HepG2 (cell line): Measurements from ENCODE around the gene PPP1R14D. TPM values are rescaled to one million over a fixed set of nuclear protein-coding genes. Genes with fewer than 3 reads are reported as not detected.

ENCODE experiments used
- ATAC-seq: fragments of 200-7000 bp; cut with Tn5 transposase; 3 replicates; pipeline ENCODE4 v1.9.1; 2020; ENCODE audit warnings: mild to moderate bottlenecking, moderate library complexity
- BruUV-seq: library from RNA; stranded (reverse); fragments of 400-500 nt; replicated peaks from 2 replicates; lab custom pipeline; 2021; lab: Mats Ljungman, UMichigan
- CTCF ChIA-PET: fragments of 300-600 bp; formaldehyde crosslinking; extraction: SDS; loops from one replicate; lab custom pipeline; 2021; ENCODE audit warnings: low total read pairs, inconsistent platforms, low intra/inter-chr PET ratio; lab: Yijun Ruan, JAX
- POLR2A ChIA-PET: fragments of 350-600 bp; sonication (Branson Sonifier 250); formaldehyde crosslinking; loops from one replicate; lab custom pipeline; 2020; ENCODE audit warnings: antibody characterized with exemption, inconsistent platforms; lab: Yijun Ruan, JAX
- DNase-seq: peaks from one replicate; pipeline ENCODE4 v3.0.0-alpha.2; 2015; ENCODE audit warnings: low spot score
- FAIRE-seq: peaks from 3 replicates; lab custom pipeline; 2011; peaks lifted over from hg19 to GRCh38; lab: Jason Lieb, UNC
- H2AFZ ChIP-seq: one replicate; pipeline ENCODE4 v1.6.1; 2011; ENCODE audit warnings: low read length, inconsistent platforms
- H3K27ac ChIP-seq: fragments of 300-600 bp; 3 replicates; pipeline ENCODE4 v1.8.0; 2011; ENCODE audit warnings: mixed run types, mild to moderate bottlenecking, mixed read lengths, low read length, inconsistent platforms; ENCODE audit not compliant: insufficient read depth; ENCODE audit errors: extremely low read length
- H3K27me3 ChIP-seq, 2 experiments: fragments of 200-600 bp in 1 of 2; 2 replicates in 1 of 2; 3 replicates in 1 of 2; pipeline versions ENCODE4 v1.6.0 to v1.8.0; 2011; ENCODE audit warnings: low read length in 2 of 2, mild to moderate bottlenecking in 2 of 2, moderate library complexity in 2 of 2, inconsistent platforms in 1 of 2; ENCODE audit not compliant: insufficient read depth in 2 of 2, control insufficient read depth in 1 of 2
- H3K36me3 ChIP-seq, 2 experiments: fragments of 200-600 bp in 1 of 2; replicated peaks in 1 of 2; 2 replicates in 1 of 2; 3 replicates in 1 of 2; pipeline versions ENCODE4 v1.5.1 to v1.8.0; 2011; ENCODE audit warnings: low read length in 2 of 2, inconsistent platforms in 1 of 2; ENCODE audit not compliant: insufficient read depth in 2 of 2, control insufficient read depth in 1 of 2
- H3K4me1 ChIP-seq: 2 replicates; pipeline ENCODE4 v1.5.1; 2012; ENCODE audit warnings: low read length, inconsistent platforms; ENCODE audit not compliant: insufficient read depth
- H3K4me2 ChIP-seq: 2 replicates; pipeline ENCODE4 v1.6.0; 2011; ENCODE audit warnings: low read depth, low read length, inconsistent platforms
- H3K4me3 ChIP-seq, 3 experiments: fragments of 200-600 bp in 1 of 3; sonication (generic), shearing (Covaris generic) in 1 of 3; replicated peaks in 1 of 3; 2 replicates each; pipeline ENCODE4 v1.5.1; 2011 to 2016; ENCODE audit warnings: low read length in 3 of 3, inconsistent platforms in 2 of 3, low read depth in 2 of 3, mild to moderate bottlenecking in 2 of 3, control low read depth in 1 of 3, mixed read lengths in 1 of 3; ENCODE audit not compliant: insufficient read depth in 1 of 3
- H3K79me2 ChIP-seq: one replicate; pipeline ENCODE4 v1.6.1; 2011; ENCODE audit warnings: low read length, inconsistent platforms; ENCODE audit not compliant: insufficient read depth
- H3K9ac ChIP-seq: 2 replicates; pipeline ENCODE4 v1.6.0; 2011; ENCODE audit warnings: mild to moderate bottlenecking, low read depth, low read length, inconsistent platforms; ENCODE audit not compliant: insufficient read depth
- H3K9me3 ChIP-seq: 2 replicates; pipeline ENCODE4 v1.5.1; 2012; ENCODE audit warnings: mild to moderate bottlenecking, low read length
- H4K20me1 ChIP-seq: 2 replicates; pipeline ENCODE4 v1.6.0; 2011; ENCODE audit warnings: inconsistent platforms, mild to moderate bottlenecking, low read length, moderate library complexity; ENCODE audit not compliant: insufficient read depth
- ARHGAP35 ChIP-seq: sonication (generic); formaldehyde crosslinking; IDR thresholded peaks from 2 replicates; pipeline ENCODE4 v1.9.0; 2022; ENCODE audit warnings: mild to moderate bottlenecking, inconsistent platforms, moderate library complexity, missing genetic modification reagents, borderline replicate concordance
- CBX2 ChIP-seq, 2 experiments: fragments of 200-600 bp in 1 of 2; sonication (generic); formaldehyde crosslinking in 1 of 2; IDR thresholded peaks; 2 replicates each; pipeline versions ENCODE4 v1.7.0 to v1.8.1; 2018 to 2022; ENCODE audit warnings: low read depth in 2 of 2, low read length in 1 of 2, mild to moderate bottlenecking in 1 of 2, missing genetic modification reagents in 1 of 2
- GATA4 ChIP-seq: sonication (generic); IDR thresholded peaks from 2 replicates; pipeline ENCODE4 v1.6.1; 2016; ENCODE audit warnings: antibody characterized with exemption, low read depth, borderline replicate concordance
- KMT2A ChIP-seq: sonication (generic); formaldehyde crosslinking; IDR thresholded peaks from 2 replicates; pipeline ENCODE4 v1.4.0; 2020; ENCODE audit warnings: missing genetic modification reagents
- RBFOX2 ChIP-seq: fragments of 200-400 bp; formaldehyde crosslinking; IDR thresholded peaks from 2 replicates; pipeline ENCODE4 v1.6.1; 2017; ENCODE audit warnings: low read depth, mild to moderate bottlenecking, low read length
- RXRA ChIP-seq: sonication (generic); formaldehyde crosslinking; IDR thresholded peaks from 2 replicates; pipeline ENCODE4 v1.5.1; 2020; ENCODE audit warnings: missing genetic modification reagents
- SRF ChIP-seq: IDR thresholded peaks from 2 replicates; pipeline ENCODE4 v1.6.1; 2011; ENCODE audit warnings: mild to moderate bottlenecking, low read depth, low read length, moderate library complexity
- ZKSCAN5 ChIP-seq: sonication (generic); formaldehyde crosslinking; IDR thresholded peaks from 2 replicates; pipeline ENCODE4 v1.5.1; 2020; ENCODE audit warnings: mild to moderate bottlenecking, missing genetic modification reagents
- ZNF337 ChIP-seq: sonication (generic); formaldehyde crosslinking; IDR thresholded peaks from 2 replicates; pipeline ENCODE4 v1.5.1; 2020; ENCODE audit warnings: missing genetic modification reagents, low read depth, mild to moderate bottlenecking, borderline replicate concordance
- ZNF552 ChIP-seq: sonication (generic); formaldehyde crosslinking; IDR thresholded peaks from 2 replicates; pipeline ENCODE4 v1.9.0; 2022; ENCODE audit warnings: missing genetic modification reagents, mild to moderate bottlenecking, borderline replicate concordance
- WGBS: methylation state at CpG from one replicate; pipeline ENCODE4 v1.1.6; 2017; ENCODE audit warnings: low lambda C conversion rate; 5-methylcytosine and 5-hydroxymethylcytosine counted together
- in situ Hi-C: cut with HindIII; loops from 2 replicates; pipeline ENCODE4 v1.10.0; 2017; ENCODE audit warnings: low pct_unique_long_range_greater_than_20kb; ENCODE audit not compliant: extremely low pct_ligation_motif_present
- intact Hi-C: fragments of 100-400 bp; cut with micrococcal nuclease; formaldehyde crosslinking; loops from one replicate; pipeline ENCODE4 v1.10.0; 2022; ENCODE audit not compliant: unreplicated experiment
- polyA plus RNA-seq, 8 experiments: library from polyadenylated mRNA; depleted of rRNA in 3 of 8; stranded (reverse) in 7 of 8; unstranded in 1 of 8; fragments of >200 nt; fragmentation: Illumina TruSeq in 4 of 8; extraction: Trizol in 4 of 8; gene quantifications; 2 replicates each; pipeline versions ENCODE4 v1.2.1 to v1.2.3, GENCODE V29; 2011 to 2016; ENCODE audit warnings: low read depth in 4 of 8, missing spikeins in 1 of 8, mixed read lengths in 1 of 8; ENCODE audit not compliant: insufficient read depth in 1 of 8
- total RNA-seq, 5 experiments: library from RNA; depleted of rRNA; stranded (reverse); fragments of >200 nt; fragmentation: Illumina TruSeq; extraction: Trizol; gene quantifications; 2 replicates each; pipeline ENCODE4 v1.2.3, GENCODE V29; 2016; ENCODE audit warnings: low read depth in 1 of 5
- TF ChIP-seq, protein P1 (sequence below): sonication (generic); formaldehyde crosslinking; IDR thresholded peaks from 2 replicates; pipeline ENCODE4 v1.8.0; 2023; ENCODE audit warnings: mild to moderate bottlenecking, missing genetic modification reagents

PPP1R14D gene
- total and polyA plus RNA-seq, 2 of the 13 experiments (the other 11 are each of a cell fraction or from before 2014, with no cell fraction given) = 0.53 to 0.55 TPM

DNA sequence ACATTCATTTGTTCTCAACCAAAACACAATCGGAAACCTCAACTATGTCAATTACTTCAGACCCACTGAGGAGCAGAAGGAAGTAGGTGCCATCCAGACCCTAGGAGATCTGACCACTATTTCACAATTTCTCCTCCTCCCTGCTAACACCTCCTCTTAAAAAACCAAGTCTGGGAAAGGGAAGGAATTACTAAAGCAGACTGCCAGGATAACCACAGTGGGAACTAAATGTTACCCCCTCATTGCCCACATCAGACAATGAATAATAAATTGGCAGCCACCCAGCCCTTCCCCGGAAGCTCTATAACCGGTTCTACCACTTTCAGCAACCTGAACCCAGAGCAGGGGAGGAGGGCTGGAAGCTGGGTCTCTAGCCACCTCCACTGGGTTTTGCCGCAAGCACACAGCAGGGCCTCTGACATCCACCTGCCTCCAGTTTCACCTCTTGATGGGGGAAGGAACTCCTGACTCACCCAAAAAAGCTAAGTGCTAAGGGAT is 41.1 kb downstream of the PPP1R14D start:
- ChIA-PET CTCF (no interaction called here), POLR2A (interaction anchor here (0.6 kb wide), 1 partner anchor 336 kb away, joined by 3 read pairs; no protein-coding TSS in a partner anchor)
- TF ChIP-seq GATA4 (no peak), KMT2A (CRISPR knock-in tag) (no peak), ZNF337 (no peak), ZKSCAN5 (no peak), RBFOX2 (no peak), RXRA (CRISPR knock-in tag) (no peak), ARHGAP35 (no peak), CBX2 (IDR thresholded peaks at IDR 0.05; ENCODE audit: low read depth, low read length) (no peak), CBX2 (CRISPR knock-in tag; IDR thresholded peaks at IDR 0.05; ENCODE audit: low read depth) (no peak), SRF (no peak), ZNF552 (no peak)
- TF ChIP-seq, protein P1, sequence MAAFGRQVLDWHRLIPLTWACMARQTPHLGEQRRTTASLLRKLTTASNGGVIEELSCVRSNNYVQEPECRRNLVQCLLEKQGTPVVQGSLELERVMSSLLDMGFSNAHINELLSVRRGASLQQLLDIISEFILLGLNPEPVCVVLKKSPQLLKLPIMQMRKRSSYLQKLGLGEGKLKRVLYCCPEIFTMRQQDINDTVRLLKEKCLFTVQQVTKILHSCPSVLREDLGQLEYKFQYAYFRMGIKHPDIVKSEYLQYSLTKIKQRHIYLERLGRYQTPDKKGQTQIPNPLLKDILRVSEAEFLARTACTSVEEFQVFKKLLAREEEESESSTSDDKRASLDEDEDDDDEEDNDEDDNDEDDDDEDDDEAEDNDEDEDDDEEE (CRISPR knock-in tag) = no peak
- H4K20me1 ChIP-seq = no peaks in the 10 kb centered on the region; the same call in 1 of the 2 replicates
- no peak for FAIRE-seq
- WGBS = 95% methylated on average over 4 of the region's 4 CpGs
- no peaks in the 10 kb centered on the region for H3K9me3 ChIP-seq
- H3K4me3 ChIP-seq = no peak overlapping the region
- H3K27ac ChIP-seq = no peak overlapping the region
- H2AFZ ChIP-seq = no peak overlapping the region
- peaks cover 12% of the 10 kb centered on the region for H3K79me2 ChIP-seq
- H3K36me3 ChIP-seq = 0 out of 5 replicates have a peak, but pooled peaks cover 0 to 4% of the 10 kb centered on the region in 2 experiments
- no peak overlapping the region for H3K9ac ChIP-seq
- H3K4me2 ChIP-seq = no peak overlapping the region
- intact Hi-C loops (no loop called here), in situ Hi-C loops (no loop called here)
- H3K4me1 ChIP-seq = peaks cover 38% of the 10 kb centered on the region
- H3K27me3 ChIP-seq = no peaks in the 10 kb centered on the region
- no peak for ATAC-seq
- DNase-seq = no peak
- BruUV-seq = no TSS peak
